DND-41 (cell line): ENCODE data around the gene CERS6.

Experiments
- ATAC-seq: fragments of 200-7000 bp; cut with Tn5 transposase; 3 replicates; pipeline ENCODE4 v1.9.1; 2021; ENCODE audit warnings: low read depth; ENCODE audit not compliant: insufficient read depth
- DNase-seq: peaks from one replicate; pipeline ENCODE4 v3.0.0-alpha.2; 2020
- H2AFZ ChIP-seq: 2 replicates; pipeline ENCODE4 v1.6.0; 2012; ENCODE audit warnings: low read depth, low read length
- H3K27ac ChIP-seq: 2 replicates; pipeline ENCODE4 v1.5.1; 2012; ENCODE audit warnings: low read length, inconsistent platforms
- H3K27me3 ChIP-seq: fragments of 200-600 bp; sonication (generic); 2 replicates; pipeline ENCODE4 v1.6.0; 2012; ENCODE audit warnings: low read length, mild to moderate bottlenecking, inconsistent platforms; ENCODE audit not compliant: insufficient read depth, poor library complexity
- H3K36me3 ChIP-seq: 2 replicates; pipeline ENCODE4 v1.5.1; 2012; ENCODE audit warnings: low read length, inconsistent platforms; ENCODE audit not compliant: insufficient read depth
- H3K4me1 ChIP-seq: 2 replicates; pipeline ENCODE4 v1.5.1; 2012; ENCODE audit warnings: mild to moderate bottlenecking, low read length; ENCODE audit not compliant: insufficient read depth
- H3K4me2 ChIP-seq: 2 replicates; pipeline ENCODE4 v1.6.0; 2012; ENCODE audit warnings: mild to moderate bottlenecking, moderate library complexity, low read length, inconsistent platforms; ENCODE audit not compliant: insufficient read depth
- H3K4me3 ChIP-seq, 2 experiments: fragments of 200-600 bp in 1 of 2; shearing (Covaris generic) in 1 of 2; 2 replicates each; pipeline ENCODE4 v1.5.1; 2012 to 2016; ENCODE audit warnings: inconsistent platforms in 2 of 2, low read length in 2 of 2, mild to moderate bottlenecking in 2 of 2, low read depth in 1 of 2, moderate library complexity in 1 of 2
- H3K79me2 ChIP-seq: 2 replicates; pipeline ENCODE4 v1.6.0; 2012; ENCODE audit warnings: low read length, inconsistent platforms; ENCODE audit not compliant: insufficient read depth
- H3K9ac ChIP-seq: 2 replicates; pipeline ENCODE4 v1.6.0; 2012; ENCODE audit warnings: low read depth, mild to moderate bottlenecking, inconsistent platforms, low read length, moderate library complexity
- H3K9me3 ChIP-seq: 2 replicates; pipeline ENCODE4 v1.5.1; 2012; ENCODE audit warnings: low read length, moderate library complexity, mild to moderate bottlenecking, inconsistent platforms; ENCODE audit not compliant: insufficient read depth, severe bottlenecking
- H4K20me1 ChIP-seq: 2 replicates; pipeline ENCODE4 v1.6.0; 2012; ENCODE audit warnings: low read length; ENCODE audit not compliant: insufficient read depth
- CTCF ChIP-seq: IDR thresholded peaks from 2 replicates; pipeline ENCODE4 v1.5.1; 2012; ENCODE audit warnings: borderline replicate concordance, low read length, moderate library complexity, mild to moderate bottlenecking; ENCODE audit not compliant: poor library complexity, severe bottlenecking; ENCODE audit errors: extremely low read depth
- EZH2 ChIP-seq: IDR thresholded peaks from 3 replicates; pipeline ENCODE4 v1.6.1; 2012; ENCODE audit warnings: borderline replicate concordance, low read depth, mild to moderate bottlenecking, moderate library complexity, low read length, inconsistent platforms; ENCODE audit not compliant: severe bottlenecking

The CERS6 gene

GRCh38 chr2:168515502-168515901 lies 59.4 kb downstream of the CERS6 start:
- no peaks in the 10 kb centered on the region for H3K9me3 ChIP-seq
- H3K36me3 ChIP-seq: no peaks in the 10 kb centered on the region
- H3K9ac ChIP-seq: no peak overlapping the region
- no peak for TF ChIP-seq EZH2
- TF ChIP-seq CTCF: no peak
- DNase-seq (no peak), ATAC-seq (no peak)
- H4K20me1 ChIP-seq: peaks cover 14% of the 10 kb centered on the region; the same call in 1 of the 2 replicates
- H3K79me2 ChIP-seq: peaks cover 27% of the 10 kb centered on the region
- H3K4me1 ChIP-seq: no peaks in the 10 kb centered on the region
- no peaks in the 10 kb centered on the region for H3K27me3 ChIP-seq
- H2AFZ ChIP-seq: no peak overlapping the region
- H3K27ac ChIP-seq: no peak overlapping the region
- H3K4me2 ChIP-seq: no peak overlapping the region
- H3K4me3 ChIP-seq: no peak overlapping the region

- no peak for ATAC-seq
- H3K4me3 ChIP-seq: no peak overlapping the region
- H3K4me1 ChIP-seq: no peaks in the 10 kb centered on the region
- H3K9me3 ChIP-seq: no peaks in the 10 kb centered on the region
- no peak overlapping the region for H2AFZ ChIP-seq
- H3K4me2 ChIP-seq: no peak overlapping the region
- H3K9ac ChIP-seq: no peak overlapping the region
- H4K20me1 ChIP-seq: peaks cover 29% of the 10 kb centered on the region; the same call in 1 of the 2 replicates
- H3K36me3 ChIP-seq: no peaks in the 10 kb centered on the region
- no peak overlapping the region for H3K27ac ChIP-seq
- H3K79me2 ChIP-seq: peaks cover 43% of the 10 kb centered on the region
- no peak for DNase-seq
- H3K27me3 ChIP-seq: no peaks in the 10 kb centered on the region
- TF ChIP-seq EZH2 (no peak), CTCF (no peak)
These were observed 61.7 kb downstream of the CERS6 start for GRCh38 chr2:168517816-168518215.

- H3K4me3 ChIP-seq: no peak overlapping the region
- H3K9ac ChIP-seq: no peak overlapping the region
- peaks cover 47% of the 10 kb centered on the region for H3K79me2 ChIP-seq
- no peak overlapping the region for H3K4me2 ChIP-seq
- H3K27ac ChIP-seq: no peak overlapping the region
- no peaks in the 10 kb centered on the region for H3K36me3 ChIP-seq
- H3K27me3 ChIP-seq: no peaks in the 10 kb centered on the region
- H3K4me1 ChIP-seq: no peaks in the 10 kb centered on the region
- peak; percentile 44; the same call in 1 of the 3 replicates for ATAC-seq
- DNase-seq: no peak
- TF ChIP-seq EZH2: no peak
- TF ChIP-seq CTCF: no peak
- no peak overlapping the region for H2AFZ ChIP-seq
- H4K20me1 ChIP-seq: peaks cover 29% of the 10 kb centered on the region; the same call in 1 of the 2 replicates
- H3K9me3 ChIP-seq: no peaks in the 10 kb centered on the region
These were observed 62.5 kb downstream of the CERS6 start for GRCh38 chr2:168518555-168519066.
